Hepatic stellate cell (primary cell): ENCODE results near the gene HELT.
"Not testable (repeated sequence)": the region's sequence is repeated elsewhere in the genome, so short reads cannot be mapped to it uniquely, and the experiment has no call there.

Experiments used
- DNase-seq: peaks from one replicate; pipeline ENCODE4 v3.0.0; 2011; ENCODE audit warnings: low spot score

The HELT gene

DNA sequence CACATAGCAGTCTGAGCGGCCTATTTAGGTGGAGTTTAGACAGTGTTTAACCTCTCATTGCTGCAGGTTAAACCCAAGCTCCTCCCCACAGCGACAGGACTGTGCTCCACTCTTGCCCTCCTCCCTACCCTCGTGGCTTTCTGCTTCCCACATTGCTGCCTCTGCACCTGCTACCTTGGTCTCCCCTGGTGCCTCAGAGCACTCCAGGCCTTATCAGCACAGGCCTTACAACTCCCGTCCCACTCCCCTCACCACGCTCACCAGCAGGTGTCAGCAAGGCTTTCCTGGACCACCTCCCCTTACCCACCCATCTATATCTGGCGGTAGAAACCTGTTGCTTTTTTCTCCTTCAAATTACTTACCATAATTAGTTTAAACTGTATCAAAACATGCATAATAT, 18.6 kb downstream of the HELT start:
- no peak for DNase-seq

DNA sequence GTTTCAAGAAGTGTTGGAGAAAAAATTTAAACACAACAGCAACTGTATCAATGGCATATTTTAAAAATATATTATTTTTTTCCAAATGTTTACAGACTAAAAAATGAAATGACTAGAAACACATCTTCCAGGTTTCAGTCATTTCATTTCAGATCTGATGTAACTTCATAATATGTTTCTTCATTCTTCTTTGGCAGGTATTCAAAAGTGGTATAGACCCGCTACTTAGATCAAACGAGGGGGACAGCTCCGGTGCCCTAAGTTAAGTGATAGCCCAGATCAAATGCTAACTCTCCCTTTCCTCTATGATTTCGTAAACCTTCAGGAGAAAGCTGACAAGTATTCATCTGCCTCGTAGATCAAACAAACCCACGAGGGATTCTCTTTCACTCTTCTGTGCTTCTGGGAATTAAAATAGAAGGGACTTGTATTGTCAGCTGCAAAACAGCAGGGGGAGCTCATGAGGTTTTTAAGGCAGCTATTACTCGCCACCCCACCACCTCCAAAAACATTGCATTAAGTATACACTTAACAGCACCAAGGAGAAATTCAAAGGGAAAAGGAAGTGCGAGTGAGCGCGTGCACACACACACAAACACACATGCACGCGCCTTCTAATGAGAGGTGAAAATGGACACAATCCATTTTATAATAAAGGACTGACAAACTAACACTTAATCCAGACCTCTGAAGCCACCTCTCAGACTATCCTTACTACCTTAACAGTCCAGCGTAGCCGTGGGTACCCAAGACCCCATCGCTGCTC, 21.4 kb downstream of the HELT start:
- peak; percentile 53 for DNase-seq

DNA sequence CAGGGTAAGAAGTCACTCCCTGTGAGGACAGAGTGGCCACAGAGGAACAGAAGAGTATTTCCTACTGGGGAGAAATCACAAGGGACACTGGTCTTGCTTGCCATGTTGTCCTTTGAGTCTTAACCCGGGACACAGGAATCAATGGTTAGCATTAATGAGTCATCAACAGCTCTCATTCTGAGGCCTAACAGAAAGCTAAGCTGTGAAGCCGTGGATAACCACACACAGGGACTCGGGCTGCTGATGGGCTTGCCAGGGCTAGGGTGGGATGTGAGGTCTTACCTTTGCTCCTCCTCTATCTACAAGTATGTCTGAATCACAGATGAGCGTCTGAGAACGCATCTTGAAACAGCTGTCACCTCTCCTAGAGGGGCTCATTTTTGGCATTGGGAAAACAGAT, 22.2 kb downstream of the HELT start:
- DNase-seq: no peak

DNA sequence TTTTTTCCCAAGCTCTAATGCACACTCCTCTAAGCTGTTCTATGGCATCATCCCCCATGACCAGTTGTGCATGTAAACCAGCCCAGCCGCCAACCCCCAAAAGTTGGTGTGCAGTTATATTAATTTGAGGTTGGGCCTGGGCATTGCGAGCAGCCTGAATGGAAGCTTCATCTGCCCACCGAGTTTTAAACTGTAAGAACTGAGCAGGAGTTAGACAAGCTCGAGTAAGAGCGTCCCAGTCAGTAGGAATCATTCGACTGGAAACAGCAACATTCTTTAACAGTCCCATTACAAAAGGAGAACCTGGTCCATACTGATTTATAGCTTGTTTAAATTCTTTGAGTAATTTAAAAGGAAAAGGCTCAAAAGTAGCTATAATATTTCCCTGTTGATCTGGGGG, 32.0 kb downstream of the HELT start:
- DNase-seq: not testable (repeated sequence)

DNA sequence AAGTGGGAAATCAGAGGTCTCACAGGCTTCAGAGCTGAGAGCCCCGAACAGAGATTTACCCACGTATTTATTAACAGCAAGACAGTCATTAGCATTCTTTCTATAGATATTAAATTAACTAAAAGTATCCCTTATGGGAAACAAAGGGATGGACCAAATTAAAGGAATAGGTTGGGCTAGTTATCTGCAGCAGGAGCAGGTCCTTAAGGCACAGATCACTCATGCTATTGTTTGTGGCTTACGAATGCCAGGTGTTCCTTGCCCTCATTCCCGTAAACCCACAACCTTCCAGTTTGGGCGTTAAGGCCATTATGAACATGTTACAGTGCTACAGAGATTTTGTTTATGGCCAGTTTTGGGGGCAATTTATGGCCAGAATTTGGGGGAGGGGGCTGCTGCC, 33.0 kb downstream of the HELT start:
- DNase-seq: not testable (repeated sequence)

DNA sequence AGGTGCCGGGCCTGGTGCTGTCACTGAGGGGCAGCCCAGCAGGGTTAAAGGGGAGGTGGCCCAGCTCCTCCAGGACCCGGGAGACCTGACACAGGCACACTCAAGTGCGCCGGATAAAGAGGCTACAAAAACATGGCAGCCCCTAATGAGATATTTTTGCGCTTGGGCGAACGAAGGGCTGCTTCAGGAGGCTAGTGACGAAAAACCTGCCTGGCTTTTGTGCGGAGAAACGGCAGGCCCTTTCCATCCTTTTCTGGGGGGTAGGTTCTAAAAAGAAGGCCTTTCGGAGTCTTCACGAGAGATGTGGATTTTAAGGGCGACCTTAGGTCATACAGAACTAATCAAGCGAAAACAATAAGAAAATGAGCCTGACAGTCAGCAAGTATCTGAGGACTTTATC, 35.5 kb downstream of the HELT start:
- no peak for DNase-seq

- DNase-seq: no peak
Observed at GRCh38 chr4:185054272-185054671, 36.0 kb downstream of the HELT start.

- DNase-seq: no peak
Observed at GRCh38 chr4:185054886-185055285, 36.6 kb downstream of the HELT start.

- DNase-seq: no peak
Observed at GRCh38 chr4:185061610-185062009, 43.3 kb downstream of the HELT start.

DNA sequence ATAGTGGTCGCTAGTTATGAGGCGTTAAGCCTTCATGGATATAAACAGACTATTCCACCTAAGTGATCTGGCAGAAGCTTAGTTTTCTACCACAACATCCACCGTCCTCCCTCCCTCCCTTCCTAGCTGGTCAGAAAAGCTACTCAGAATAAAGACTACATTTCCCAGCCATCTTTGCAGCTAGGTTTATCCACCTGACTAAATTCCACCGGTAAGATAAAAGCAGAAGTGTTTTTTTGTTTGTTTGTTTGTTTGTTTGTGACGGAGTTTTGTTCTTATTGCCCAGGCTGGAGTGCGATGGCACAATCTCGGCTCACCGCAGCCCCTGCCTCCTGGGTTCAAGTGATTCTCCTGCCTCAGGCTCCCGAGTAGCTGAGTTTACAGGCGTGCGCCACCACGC, 44.3 kb downstream of the HELT start:
- DNase-seq: no peak

GRCh38 chr4:185066179-185066578, 47.9 kb downstream of the HELT start:
- no peak for DNase-seq

- no peak for DNase-seq
Observed at GRCh38 chr4:185068837-185069236, 50.5 kb downstream of the HELT start.
